HCT116 (cell line): Measurements from ENCODE around the gene HTR3E. TPM values are rescaled to one million over a fixed set of nuclear protein-coding genes. Genes with fewer than 3 reads are reported as not detected.

Experiments
- ATAC-seq: fragments of 200-7000 bp; cut with Tn5 transposase; 2 replicates; pipeline ENCODE4 v1.9.1; 2020; ENCODE audit warnings: mild to moderate bottlenecking, moderate library complexity
- BruUV-seq: library from RNA; stranded (reverse); fragments of 400-500 nt; replicated peaks from 2 replicates; lab custom pipeline; 2021; lab: Mats Ljungman, UMichigan
- CTCF ChIA-PET: fragments of 300-600 bp; sonication (Branson Sonifier 250); formaldehyde crosslinking; loops from one replicate; lab custom pipeline; 2021; ENCODE audit warnings: antibody characterized with exemption; lab: Charles Lee
- POLR2A ChIA-PET: fragments of 300-600, 350-600 bp; sonication (Branson Sonifier 250); formaldehyde crosslinking; loops from one replicate; lab custom pipeline; 2021; ENCODE audit warnings: antibody characterized with exemption; lab: Charles Lee
- RAD21 ChIA-PET, 2 experiments: fragments of 300-600 bp; sonication (Branson Sonifier 250); formaldehyde crosslinking; loops; one replicate each; lab custom pipeline; 2023; ENCODE audit warnings: low total read pairs in 2 of 2; ENCODE audit not compliant: uncharacterized antibody in 2 of 2, unreplicated experiment in 2 of 2, low non-redundant PET in 1 of 2; lab: Charles Lee
- DNase-seq: peaks from one replicate; pipeline ENCODE4 v3.0.0-alpha.2; 2010; ENCODE audit warnings: low read depth, low spot score
- H2AFZ ChIP-seq: fragments of 200-600 bp; shearing (Covaris generic), sonication (generic); 2 replicates; pipeline ENCODE4 v1.6.1; 2017; ENCODE audit warnings: low read depth, mixed run types, mixed read lengths, antibody characterized with exemption, low read length; ENCODE audit not compliant: poor library complexity, severe bottlenecking
- H3K27ac ChIP-seq: 2 replicates; pipeline ENCODE4 v1.5.1; 2012; ENCODE audit warnings: low read depth, low read length
- H3K27me3 ChIP-seq: fragments of 200-600 bp; sonication (generic); 2 replicates; pipeline ENCODE4 v1.6.1; 2016; ENCODE audit warnings: mixed run types, low read length, mixed read lengths; ENCODE audit not compliant: insufficient read depth
- H3K36me3 ChIP-seq, 2 experiments: fragments of 200-500 bp in 1 of 2; fragments of 200-600 bp in 1 of 2; sonication (Bioruptor generic) in 1 of 2; sonication (generic) in 1 of 2; 2 replicates each; pipeline versions ENCODE4 v1.5.1 to v1.6.1; 2014 to 2016; ENCODE audit warnings: low read length in 2 of 2, inconsistent platforms in 1 of 2, mixed read lengths in 1 of 2, mixed run types in 1 of 2; ENCODE audit not compliant: insufficient read depth in 2 of 2, control insufficient read depth in 1 of 2
- H3K4me1 ChIP-seq, 2 experiments: fragments of 200-600 bp in 1 of 2; sonication (generic) in 1 of 2; 2 replicates each; pipeline versions ENCODE4 v1.5.1 to v1.6.1; 2012 to 2017; ENCODE audit warnings: low read length in 2 of 2, inconsistent platforms in 1 of 2, mild to moderate bottlenecking in 1 of 2, mixed read lengths in 1 of 2, mixed run types in 1 of 2, moderate library complexity in 1 of 2; ENCODE audit not compliant: insufficient read depth in 2 of 2, control insufficient read depth in 1 of 2
- H3K4me2 ChIP-seq: fragments of 200-600 bp; sonication (generic); 2 replicates; pipeline ENCODE4 v1.6.1; 2017; ENCODE audit warnings: mixed run types, low read length, mixed read lengths
- H3K4me3 ChIP-seq, 2 experiments: fragments of 200-600 bp in 1 of 2; sonication (generic) in 1 of 2; replicated peaks in 1 of 2; 2 replicates each; pipeline ENCODE4 v1.5.1; 2011 to 2016; ENCODE audit warnings: low read length in 2 of 2, control low read depth in 1 of 2, low read depth in 1 of 2, mild to moderate bottlenecking in 1 of 2, mixed read lengths in 1 of 2, mixed run types in 1 of 2
- H3K79me2 ChIP-seq: fragments of 200-600 bp; sonication (generic); 2 replicates; pipeline ENCODE4 v1.6.1; 2017; ENCODE audit warnings: mild to moderate bottlenecking, mixed run types, low read length, moderate library complexity, mixed read lengths; ENCODE audit not compliant: insufficient read depth
- H3K9ac ChIP-seq: fragments of 200-600 bp; sonication (generic); 2 replicates; pipeline ENCODE4 v1.6.1; 2016; ENCODE audit warnings: low read length, mixed read lengths
- H3K9me2 ChIP-seq: fragments of 200-600 bp; sonication (generic), shearing (Covaris generic); 2 replicates; pipeline ENCODE4 v1.6.1; 2017; ENCODE audit warnings: mixed run types, mild to moderate bottlenecking, moderate library complexity; ENCODE audit not compliant: insufficient read depth
- H3K9me3 ChIP-seq, 2 experiments: fragments of 200-500 bp in 1 of 2; fragments of 200-600 bp in 1 of 2; sonication (Bioruptor generic) in 1 of 2; sonication (generic) in 1 of 2; 2 replicates each; pipeline ENCODE4 v1.6.1; 2014 to 2017; ENCODE audit warnings: low read length in 2 of 2, mixed read lengths in 2 of 2, inconsistent platforms in 1 of 2, low read depth in 1 of 2, mild to moderate bottlenecking in 1 of 2, mixed run types in 1 of 2, moderate library complexity in 1 of 2; ENCODE audit not compliant: control insufficient read depth in 1 of 2, insufficient read depth in 1 of 2
- H4K20me1 ChIP-seq: fragments of 200-600 bp; sonication (generic), shearing (Covaris generic); 2 replicates; pipeline ENCODE4 v1.6.1; 2017; ENCODE audit warnings: mixed run types, mild to moderate bottlenecking, moderate library complexity; ENCODE audit not compliant: insufficient read depth
- CBX3 ChIP-seq: IDR thresholded peaks from 2 replicates; pipeline ENCODE4 v1.6.1; 2012; ENCODE audit warnings: low read depth
- CEBPB ChIP-seq: IDR thresholded peaks from 2 replicates; pipeline ENCODE4 v1.6.1; 2012; ENCODE audit warnings: low read depth
- EGR1 ChIP-seq: IDR thresholded peaks from 2 replicates; pipeline ENCODE4 v1.6.1; 2012; ENCODE audit warnings: low read depth
- ELF1 ChIP-seq: IDR thresholded peaks from 2 replicates; pipeline ENCODE4 v1.6.1; 2012; ENCODE audit warnings: low read depth, borderline replicate concordance
- EZH2 ChIP-seq: fragments of 200-600 bp; sonication (generic); IDR thresholded peaks from 2 replicates; pipeline ENCODE4 v1.6.1; 2017; ENCODE audit warnings: antibody characterized with exemption, mixed run types
- EZH2phosphoT487 ChIP-seq: fragments of 200-600 bp; IDR thresholded peaks from 2 replicates; pipeline ENCODE4 v1.6.1; 2018; ENCODE audit warnings: antibody characterized with exemption, borderline replicate concordance
- FOSL1 ChIP-seq: IDR thresholded peaks from 2 replicates; pipeline ENCODE4 v1.6.1; 2012; ENCODE audit warnings: low read depth
- JUND ChIP-seq: IDR thresholded peaks from 2 replicates; pipeline ENCODE4 v1.6.1; 2012
- POLR2A ChIP-seq: IDR thresholded peaks from 2 replicates; pipeline ENCODE4 v1.7.0; 2011; ENCODE audit warnings: borderline replicate concordance; ENCODE audit not compliant: insufficient read depth, insufficient read length; ENCODE audit errors: extremely low read depth
- POLR2AphosphoS5 ChIP-seq: IDR thresholded peaks from 2 replicates; pipeline ENCODE4 v1.6.1; 2011; ENCODE audit warnings: mild to moderate bottlenecking, low read depth, low read length, moderate library complexity
- RAD21 ChIP-seq: IDR thresholded peaks from 2 replicates; pipeline ENCODE4 v1.6.1; 2012; ENCODE audit warnings: low read depth, mild to moderate bottlenecking
- SIN3A ChIP-seq: IDR thresholded peaks from 2 replicates; pipeline ENCODE4 v1.6.1; 2012; ENCODE audit warnings: low read depth
- SP1 ChIP-seq: IDR thresholded peaks from 2 replicates; pipeline ENCODE4 v1.6.1; 2012; ENCODE audit warnings: low read depth
- SRF ChIP-seq: IDR thresholded peaks from 2 replicates; pipeline ENCODE4 v1.6.1; 2012; ENCODE audit warnings: low read depth
- TCF7L2 ChIP-seq: IDR thresholded peaks from 2 replicates; pipeline ENCODE4 v1.7.0; 2011; ENCODE audit warnings: borderline replicate concordance, inconsistent platforms; ENCODE audit not compliant: insufficient read depth, insufficient read length; ENCODE audit errors: extremely low read depth
- YY1 ChIP-seq: IDR thresholded peaks from 2 replicates; pipeline ENCODE4 v1.6.1; 2011; ENCODE audit warnings: low read length, low read depth, moderate library complexity, mild to moderate bottlenecking; ENCODE audit not compliant: insufficient replicate concordance; ENCODE audit errors: extremely low read depth
- ZFX ChIP-seq: fragments of 450-650 bp; IDR thresholded peaks from 2 replicates; pipeline ENCODE4 v1.6.1; 2017
- intact Hi-C: fragments of 100-400 bp; cut with micrococcal nuclease; formaldehyde crosslinking; loops from 2 replicates; pipeline ENCODE4 v1.10.0; 2022
- total RNA-seq: library from RNA; stranded (reverse); gene quantifications from one replicate; pipeline ENCODE4 v1.2.1, GENCODE V29; 2021; ENCODE audit not compliant: unreplicated experiment
- TF ChIP-seq, protein P1 (sequence below): IDR thresholded peaks from 2 replicates; pipeline ENCODE4 v1.6.1; 2011; ENCODE audit warnings: mild to moderate bottlenecking, low read length, moderate library complexity; ENCODE audit not compliant: insufficient replicate concordance; ENCODE audit errors: extremely low read depth
- TF ChIP-seq, protein P2 (sequence below): IDR thresholded peaks from 2 replicates; pipeline ENCODE4 v1.6.1; 2012
- TF ChIP-seq, protein P3 (sequence below), 3 experiments: fragments of 200-600 bp in 1 of 3; sonication (generic) in 1 of 3; IDR thresholded peaks in 2 of 3; conservative IDR thresholded peaks in 1 of 3; 2 replicates each; pipeline ENCODE4 v1.5.1; 2012 to 2017; ENCODE audit warnings: low read depth in 2 of 3, low read length in 2 of 3, antibody characterized with exemption in 1 of 3, borderline replicate concordance in 1 of 3, control low read depth in 1 of 3, mild to moderate bottlenecking in 1 of 3, mixed read lengths in 1 of 3, mixed run types in 1 of 3, moderate library complexity in 1 of 3; ENCODE audit not compliant: insufficient read depth in 1 of 3

Gene HTR3E
- total RNA-seq, 1 experiment from 2014 or later = not detected

DNA sequence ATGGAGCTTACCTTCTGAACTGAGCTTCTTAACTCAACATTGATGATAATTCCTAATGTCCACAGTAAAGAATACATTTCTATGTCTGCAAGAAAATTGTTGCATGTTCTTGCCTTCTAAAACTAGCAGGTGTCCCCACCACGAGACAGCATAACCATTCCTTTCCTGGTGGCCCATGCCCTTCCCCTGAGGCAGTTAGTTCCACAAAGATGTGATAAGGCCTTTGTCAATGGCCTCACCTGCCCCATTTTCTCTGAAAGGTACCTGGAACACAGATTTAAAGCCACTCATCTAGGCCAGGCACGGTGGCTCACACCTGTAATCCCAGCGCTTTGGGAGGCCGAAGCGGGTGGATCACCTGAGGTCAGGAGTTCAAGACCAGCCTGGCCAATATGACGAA, 21.0 kb upstream of the HTR3E start:
- Histone ChIP-seq H3K36me3 (no peaks in the 10 kb centered on the region), H3K27ac (no peak overlapping the region), H3K27me3 (no peaks in the 10 kb centered on the region), H3K4me3 (no peak overlapping the region), H3K4me2 (no peak overlapping the region), H2AFZ (no peak overlapping the region), H3K9me2 (no peaks in the 10 kb centered on the region), H3K9me3 (no peaks in the 10 kb centered on the region), H3K79me2 (no peaks in the 10 kb centered on the region), H3K4me1 (no peaks in the 10 kb centered on the region), H4K20me1 (no peaks in the 10 kb centered on the region), H3K9ac (no peak overlapping the region)
- BruUV-seq = no TSS peak
- intact Hi-C loops = no loop called here
- CTCF ChIA-PET = no interaction called here
- DNase-seq (no peak), ATAC-seq (no peak)
- RAD21 ChIA-PET = no interaction called here
- no peak for TF ChIP-seq CBX3
- TF ChIP-seq TCF7L2 = no peak
- TF ChIP-seq FOSL1 = no peak
- TF ChIP-seq YY1 = no peak
- TF ChIP-seq, protein P1, sequence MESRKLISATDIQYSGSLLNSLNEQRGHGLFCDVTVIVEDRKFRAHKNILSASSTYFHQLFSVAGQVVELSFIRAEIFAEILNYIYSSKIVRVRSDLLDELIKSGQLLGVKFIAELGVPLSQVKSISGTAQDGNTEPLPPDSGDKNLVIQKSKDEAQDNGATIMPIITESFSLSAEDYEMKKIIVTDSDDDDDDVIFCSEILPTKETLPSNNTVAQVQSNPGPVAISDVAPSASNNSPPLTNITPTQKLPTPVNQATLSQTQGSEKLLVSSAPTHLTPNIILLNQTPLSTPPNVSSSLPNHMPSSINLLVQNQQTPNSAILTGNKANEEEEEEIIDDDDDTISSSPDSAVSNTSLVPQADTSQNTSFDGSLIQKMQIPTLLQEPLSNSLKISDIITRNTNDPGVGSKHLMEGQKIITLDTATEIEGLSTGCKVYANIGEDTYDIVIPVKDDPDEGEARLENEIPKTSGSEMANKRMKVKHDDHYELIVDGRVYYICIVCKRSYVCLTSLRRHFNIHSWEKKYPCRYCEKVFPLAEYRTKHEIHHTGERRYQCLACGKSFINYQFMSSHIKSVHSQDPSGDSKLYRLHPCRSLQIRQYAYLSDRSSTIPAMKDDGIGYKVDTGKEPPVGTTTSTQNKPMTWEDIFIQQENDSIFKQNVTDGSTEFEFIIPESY = no peak
- no peak for TF ChIP-seq RAD21
- no peak for TF ChIP-seq EZH2phosphoT487
- TF ChIP-seq, protein P2, sequence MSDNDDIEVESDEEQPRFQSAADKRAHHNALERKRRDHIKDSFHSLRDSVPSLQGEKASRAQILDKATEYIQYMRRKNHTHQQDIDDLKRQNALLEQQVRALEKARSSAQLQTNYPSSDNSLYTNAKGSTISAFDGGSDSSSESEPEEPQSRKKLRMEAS = no peak
- no peak for TF ChIP-seq EZH2
- no peak for TF ChIP-seq SP1
- no peak for TF ChIP-seq POLR2A
- no peak for TF ChIP-seq ZFX
- TF ChIP-seq CEBPB = no peak
- no peak for TF ChIP-seq SRF
- TF ChIP-seq, protein P3, sequence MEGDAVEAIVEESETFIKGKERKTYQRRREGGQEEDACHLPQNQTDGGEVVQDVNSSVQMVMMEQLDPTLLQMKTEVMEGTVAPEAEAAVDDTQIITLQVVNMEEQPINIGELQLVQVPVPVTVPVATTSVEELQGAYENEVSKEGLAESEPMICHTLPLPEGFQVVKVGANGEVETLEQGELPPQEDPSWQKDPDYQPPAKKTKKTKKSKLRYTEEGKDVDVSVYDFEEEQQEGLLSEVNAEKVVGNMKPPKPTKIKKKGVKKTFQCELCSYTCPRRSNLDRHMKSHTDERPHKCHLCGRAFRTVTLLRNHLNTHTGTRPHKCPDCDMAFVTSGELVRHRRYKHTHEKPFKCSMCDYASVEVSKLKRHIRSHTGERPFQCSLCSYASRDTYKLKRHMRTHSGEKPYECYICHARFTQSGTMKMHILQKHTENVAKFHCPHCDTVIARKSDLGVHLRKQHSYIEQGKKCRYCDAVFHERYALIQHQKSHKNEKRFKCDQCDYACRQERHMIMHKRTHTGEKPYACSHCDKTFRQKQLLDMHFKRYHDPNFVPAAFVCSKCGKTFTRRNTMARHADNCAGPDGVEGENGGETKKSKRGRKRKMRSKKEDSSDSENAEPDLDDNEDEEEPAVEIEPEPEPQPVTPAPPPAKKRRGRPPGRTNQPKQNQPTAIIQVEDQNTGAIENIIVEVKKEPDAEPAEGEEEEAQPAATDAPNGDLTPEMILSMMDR (IDR thresholded peaks at IDR 0.05 in 2 of 3, conservative IDR thresholded peaks at IDR 0.05 in 1 of 3; ENCODE audit: borderline replicate concordance in 1 of 3, insufficient read depth in 1 of 3, low read depth in 2 of 3, low read length in 2 of 3) = no peak
- no peak for TF ChIP-seq ELF1
- no peak for TF ChIP-seq JUND
- no peak for TF ChIP-seq SIN3A
- TF ChIP-seq EGR1 = no peak
- TF ChIP-seq POLR2AphosphoS5 = no peak
- POLR2A ChIA-PET = no interaction called here
